DND-41 (cell line): Measurements from ENCODE around the gene KCNN2.

ENCODE experiments used
- ATAC-seq: fragments of 200-7000 bp; cut with Tn5 transposase; 3 replicates; pipeline ENCODE4 v1.9.1; 2021; ENCODE audit warnings: low read depth; ENCODE audit not compliant: insufficient read depth
- DNase-seq: peaks from one replicate; pipeline ENCODE4 v3.0.0-alpha.2; 2020
- H2AFZ ChIP-seq: 2 replicates; pipeline ENCODE4 v1.6.0; 2012; ENCODE audit warnings: low read depth, low read length
- H3K27ac ChIP-seq: 2 replicates; pipeline ENCODE4 v1.5.1; 2012; ENCODE audit warnings: low read length, inconsistent platforms
- H3K27me3 ChIP-seq: fragments of 200-600 bp; sonication (generic); 2 replicates; pipeline ENCODE4 v1.6.0; 2012; ENCODE audit warnings: low read length, mild to moderate bottlenecking, inconsistent platforms; ENCODE audit not compliant: insufficient read depth, poor library complexity
- H3K36me3 ChIP-seq: 2 replicates; pipeline ENCODE4 v1.5.1; 2012; ENCODE audit warnings: low read length, inconsistent platforms; ENCODE audit not compliant: insufficient read depth
- H3K4me1 ChIP-seq: 2 replicates; pipeline ENCODE4 v1.5.1; 2012; ENCODE audit warnings: mild to moderate bottlenecking, low read length; ENCODE audit not compliant: insufficient read depth
- H3K4me2 ChIP-seq: 2 replicates; pipeline ENCODE4 v1.6.0; 2012; ENCODE audit warnings: mild to moderate bottlenecking, moderate library complexity, low read length, inconsistent platforms; ENCODE audit not compliant: insufficient read depth
- H3K4me3 ChIP-seq, 2 experiments: fragments of 200-600 bp in 1 of 2; shearing (Covaris generic) in 1 of 2; 2 replicates each; pipeline ENCODE4 v1.5.1; 2012 to 2016; ENCODE audit warnings: inconsistent platforms in 2 of 2, low read length in 2 of 2, mild to moderate bottlenecking in 2 of 2, low read depth in 1 of 2, moderate library complexity in 1 of 2
- H3K79me2 ChIP-seq: 2 replicates; pipeline ENCODE4 v1.6.0; 2012; ENCODE audit warnings: low read length, inconsistent platforms; ENCODE audit not compliant: insufficient read depth
- H3K9ac ChIP-seq: 2 replicates; pipeline ENCODE4 v1.6.0; 2012; ENCODE audit warnings: low read depth, mild to moderate bottlenecking, inconsistent platforms, low read length, moderate library complexity
- H3K9me3 ChIP-seq: 2 replicates; pipeline ENCODE4 v1.5.1; 2012; ENCODE audit warnings: low read length, moderate library complexity, mild to moderate bottlenecking, inconsistent platforms; ENCODE audit not compliant: insufficient read depth, severe bottlenecking
- H4K20me1 ChIP-seq: 2 replicates; pipeline ENCODE4 v1.6.0; 2012; ENCODE audit warnings: low read length; ENCODE audit not compliant: insufficient read depth
- EZH2 ChIP-seq: IDR thresholded peaks from 3 replicates; pipeline ENCODE4 v1.6.1; 2012; ENCODE audit warnings: borderline replicate concordance, low read depth, mild to moderate bottlenecking, moderate library complexity, low read length, inconsistent platforms; ENCODE audit not compliant: severe bottlenecking
- TF ChIP-seq, protein P1 (sequence below): IDR thresholded peaks from 2 replicates; pipeline ENCODE4 v1.5.1; 2012; ENCODE audit warnings: borderline replicate concordance, low read length, moderate library complexity, mild to moderate bottlenecking; ENCODE audit not compliant: poor library complexity, severe bottlenecking; ENCODE audit errors: extremely low read depth

Gene KCNN2

DNA sequence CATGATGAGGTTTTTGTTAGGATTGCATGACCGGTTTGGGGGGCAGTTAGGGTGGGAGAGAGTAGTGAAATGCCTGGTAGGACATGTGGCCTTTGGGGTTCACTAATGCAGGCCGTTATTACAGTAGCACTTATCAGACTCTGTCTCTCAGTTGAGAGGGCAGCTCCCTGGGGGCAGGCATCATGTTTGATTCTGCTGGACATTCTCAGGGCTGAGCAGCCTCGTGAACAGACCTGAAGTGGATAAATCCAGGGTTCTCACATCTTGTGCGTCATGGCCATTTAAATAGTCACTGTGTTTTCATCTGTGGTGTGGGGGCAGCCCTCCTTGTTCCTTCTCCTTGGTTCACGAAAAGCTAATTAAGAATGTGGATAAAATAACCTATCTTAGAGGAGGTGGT, 18.9 kb downstream of the KCNN2 start:
- Histone ChIP-seq H2AFZ (no peak overlapping the region), H3K9me3 (no peaks in the 10 kb centered on the region), H3K9ac (no peak overlapping the region), H3K4me3 (no peak overlapping the region), H3K4me1 (no peaks in the 10 kb centered on the region), H3K27ac (no peak overlapping the region), H3K4me2 (no peak overlapping the region), H3K27me3 (no peaks in the 10 kb centered on the region), H3K36me3 (no peaks in the 10 kb centered on the region), H3K79me2 (no peaks in the 10 kb centered on the region), H4K20me1 (no peaks in the 10 kb centered on the region)
- DNase-seq (no peak), ATAC-seq (no peak)
- TF ChIP-seq, protein P1, sequence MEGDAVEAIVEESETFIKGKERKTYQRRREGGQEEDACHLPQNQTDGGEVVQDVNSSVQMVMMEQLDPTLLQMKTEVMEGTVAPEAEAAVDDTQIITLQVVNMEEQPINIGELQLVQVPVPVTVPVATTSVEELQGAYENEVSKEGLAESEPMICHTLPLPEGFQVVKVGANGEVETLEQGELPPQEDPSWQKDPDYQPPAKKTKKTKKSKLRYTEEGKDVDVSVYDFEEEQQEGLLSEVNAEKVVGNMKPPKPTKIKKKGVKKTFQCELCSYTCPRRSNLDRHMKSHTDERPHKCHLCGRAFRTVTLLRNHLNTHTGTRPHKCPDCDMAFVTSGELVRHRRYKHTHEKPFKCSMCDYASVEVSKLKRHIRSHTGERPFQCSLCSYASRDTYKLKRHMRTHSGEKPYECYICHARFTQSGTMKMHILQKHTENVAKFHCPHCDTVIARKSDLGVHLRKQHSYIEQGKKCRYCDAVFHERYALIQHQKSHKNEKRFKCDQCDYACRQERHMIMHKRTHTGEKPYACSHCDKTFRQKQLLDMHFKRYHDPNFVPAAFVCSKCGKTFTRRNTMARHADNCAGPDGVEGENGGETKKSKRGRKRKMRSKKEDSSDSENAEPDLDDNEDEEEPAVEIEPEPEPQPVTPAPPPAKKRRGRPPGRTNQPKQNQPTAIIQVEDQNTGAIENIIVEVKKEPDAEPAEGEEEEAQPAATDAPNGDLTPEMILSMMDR, result no peak
- no peak for TF ChIP-seq EZH2

DNA sequence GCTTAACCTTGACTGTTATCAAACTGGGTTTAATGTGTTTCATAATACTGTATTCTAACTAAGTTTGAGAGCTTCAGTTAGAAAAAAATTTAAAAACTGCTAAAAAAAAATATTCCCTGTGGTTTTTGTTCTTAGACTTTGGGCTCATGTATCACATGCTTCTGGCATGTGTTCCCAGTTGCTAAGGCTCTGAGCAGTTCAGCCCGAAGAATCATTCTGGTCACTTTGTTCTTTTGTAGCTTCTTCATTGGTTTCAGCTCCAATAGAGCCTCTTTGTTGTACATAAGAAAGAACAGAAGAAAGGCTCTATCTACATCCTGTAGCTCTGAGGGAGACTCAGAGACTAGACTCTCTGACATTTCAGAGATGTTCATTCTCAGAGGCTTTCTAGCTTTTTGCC, 25.6 kb downstream of the KCNN2 start:
- Histone ChIP-seq H3K4me3 (no peak overlapping the region), H3K4me1 (no peaks in the 10 kb centered on the region), H3K4me2 (no peak overlapping the region), H2AFZ (no peak overlapping the region), H3K9me3 (no peaks in the 10 kb centered on the region), H4K20me1 (no peaks in the 10 kb centered on the region), H3K36me3 (no peaks in the 10 kb centered on the region), H3K27ac (no peak overlapping the region), H3K9ac (no peak overlapping the region), H3K79me2 (no peaks in the 10 kb centered on the region), H3K27me3 (no peaks in the 10 kb centered on the region)
- DNase-seq (no peak), ATAC-seq (no peak)
- TF ChIP-seq EZH2, result no peak
- TF ChIP-seq, protein P1, result no peak

DNA sequence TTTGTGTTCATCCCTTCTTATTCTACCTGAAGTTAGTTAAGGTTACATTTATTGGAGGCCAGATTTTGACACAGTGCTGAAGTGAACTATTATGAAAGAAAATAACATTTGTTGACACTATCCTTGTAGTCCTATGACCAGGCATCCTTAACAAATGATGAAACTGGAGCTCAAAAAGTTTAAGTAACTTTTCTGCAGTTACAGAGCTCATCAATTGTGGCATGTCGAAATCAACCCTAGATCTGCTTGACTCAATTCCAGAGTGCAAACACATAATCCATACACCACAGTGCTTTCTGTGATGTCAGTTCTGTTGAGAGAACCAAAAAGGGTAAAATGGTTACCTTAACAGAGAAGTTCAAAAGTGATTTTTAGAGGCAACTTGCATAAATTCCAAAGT, 28.6 kb downstream of the KCNN2 start:
- TF ChIP-seq, protein P1, result no peak
- TF ChIP-seq EZH2, result no peak
- Histone ChIP-seq H3K36me3 (no peaks in the 10 kb centered on the region), H3K9ac (no peak overlapping the region), H3K79me2 (no peaks in the 10 kb centered on the region), H3K9me3 (no peaks in the 10 kb centered on the region), H3K27me3 (no peaks in the 10 kb centered on the region), H3K4me1 (no peaks in the 10 kb centered on the region), H3K27ac (no peak overlapping the region), H3K4me3 (no peak overlapping the region), H3K4me2 (no peak overlapping the region), H2AFZ (no peak overlapping the region), H4K20me1 (no peaks in the 10 kb centered on the region)
- DNase-seq, result no peak
- ATAC-seq, result no peak

DNA sequence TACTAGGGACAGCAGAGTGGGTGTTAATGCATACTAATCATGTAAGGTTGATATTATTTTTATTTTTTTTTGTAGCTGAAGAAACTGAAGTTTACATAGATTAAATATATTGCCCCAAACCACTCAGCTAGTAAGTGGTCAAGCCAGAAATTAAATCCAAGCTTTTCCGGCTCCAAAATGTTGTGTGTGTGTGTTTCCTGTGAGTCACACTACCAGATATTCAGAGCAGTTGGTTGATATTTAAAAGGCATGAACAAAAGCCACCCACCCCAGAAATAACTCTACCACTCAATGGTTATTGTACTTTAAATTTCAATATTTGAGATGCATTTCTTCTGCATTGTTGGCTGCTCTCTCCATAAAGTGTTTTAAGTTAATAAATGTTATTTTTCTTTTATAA, 29.5 kb downstream of the KCNN2 start:
- Histone ChIP-seq H4K20me1 (no peaks in the 10 kb centered on the region), H3K4me1 (no peaks in the 10 kb centered on the region), H3K9me3 (no peaks in the 10 kb centered on the region), H3K4me2 (no peak overlapping the region), H3K27ac (no peak overlapping the region), H3K9ac (no peak overlapping the region), H3K27me3 (no peaks in the 10 kb centered on the region), H3K79me2 (no peaks in the 10 kb centered on the region), H2AFZ (no peak overlapping the region), H3K36me3 (no peaks in the 10 kb centered on the region), H3K4me3 (no peak overlapping the region)
- ATAC-seq, result no peak
- DNase-seq, result no peak
- TF ChIP-seq, protein P1, result no peak
- TF ChIP-seq EZH2, result no peak
